Duodenal mucosa (tissue), 2 donors: ENCODE data around the gene IQSEC2.

Source experiments
- H3K27ac ChIP-seq: one replicate; pipeline ENCODE4 v1.7.0; 2013; ENCODE audit warnings: low read depth, low read length
- H3K27me3 ChIP-seq, 2 donors: one replicate each; pipeline ENCODE4 v1.7.0; 2013; ENCODE audit warnings: low read length in 2 of 2, control low read depth in 1 of 2; ENCODE audit not compliant: insufficient read depth in 2 of 2, control insufficient read depth in 1 of 2
- H3K36me3 ChIP-seq, 2 donors: one replicate each; pipeline ENCODE4 v1.7.0; 2013; ENCODE audit warnings: low read length in 2 of 2, control low read depth in 1 of 2; ENCODE audit not compliant: insufficient read depth in 2 of 2, control insufficient read depth in 1 of 2
- H3K4me1 ChIP-seq, 2 donors: one replicate each; pipeline ENCODE4 v1.7.0; 2013; ENCODE audit warnings: low read length in 2 of 2, control low read depth in 1 of 2; ENCODE audit not compliant: insufficient read depth in 2 of 2, control insufficient read depth in 1 of 2
- H3K4me3 ChIP-seq, 2 donors: one replicate each; pipeline ENCODE4 v1.7.0; 2013; ENCODE audit warnings: low read length in 2 of 2, low read depth in 1 of 2
- H3K9ac ChIP-seq, 2 donors: one replicate each; pipeline ENCODE4 v1.7.0; 2013; ENCODE audit warnings: low read length in 2 of 2, low read depth in 1 of 2
- H3K9me3 ChIP-seq, 2 donors: one replicate each; pipeline ENCODE4 v1.7.0; 2013; ENCODE audit warnings: low read length in 2 of 2, control low read depth in 1 of 2; ENCODE audit not compliant: control insufficient read depth in 1 of 2

IQSEC2 gene

DNA sequence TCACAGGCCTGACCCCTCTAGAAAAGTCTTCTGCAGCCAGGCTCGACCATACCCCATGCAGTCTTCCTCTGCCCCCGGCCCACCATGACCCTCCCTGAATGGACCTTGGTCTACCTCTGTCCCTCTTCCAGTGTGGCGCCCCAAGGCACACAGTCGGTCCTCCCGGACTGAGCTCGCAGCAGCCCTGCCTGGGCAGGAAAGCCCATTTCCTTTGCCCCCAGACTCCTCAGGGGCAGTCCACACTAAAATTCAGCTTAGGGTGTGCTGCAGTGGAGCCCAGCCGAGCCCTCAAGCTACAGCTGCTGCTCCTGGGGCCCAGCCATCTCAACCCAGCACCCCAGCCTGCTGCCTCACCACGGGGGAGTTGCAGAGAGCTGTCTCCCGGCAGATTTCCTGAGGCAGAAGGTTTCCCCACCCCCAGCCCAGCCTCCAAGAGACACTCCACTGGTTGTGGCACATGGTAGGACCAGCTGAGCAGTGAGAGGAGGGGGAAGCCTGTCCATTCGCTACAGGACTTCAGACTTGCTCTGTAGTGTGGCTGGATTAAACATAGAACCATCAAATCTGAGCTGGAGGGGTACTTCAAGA lies 37.5 kb upstream of the IQSEC2 start:
- Histone ChIP-seq H3K9ac (no peak overlapping the region), H3K27me3 (peaks cover 10 to 27% of the 10 kb centered on the region in 2 donors), H3K36me3 (no peaks in the 10 kb centered on the region), H3K9me3 (no peaks in the 10 kb centered on the region), H3K4me1 (peaks cover 0 to 5% of the 10 kb centered on the region in 2 donors), H3K4me3 (no peak overlapping the region), H3K27ac (no peak overlapping the region)

DNA sequence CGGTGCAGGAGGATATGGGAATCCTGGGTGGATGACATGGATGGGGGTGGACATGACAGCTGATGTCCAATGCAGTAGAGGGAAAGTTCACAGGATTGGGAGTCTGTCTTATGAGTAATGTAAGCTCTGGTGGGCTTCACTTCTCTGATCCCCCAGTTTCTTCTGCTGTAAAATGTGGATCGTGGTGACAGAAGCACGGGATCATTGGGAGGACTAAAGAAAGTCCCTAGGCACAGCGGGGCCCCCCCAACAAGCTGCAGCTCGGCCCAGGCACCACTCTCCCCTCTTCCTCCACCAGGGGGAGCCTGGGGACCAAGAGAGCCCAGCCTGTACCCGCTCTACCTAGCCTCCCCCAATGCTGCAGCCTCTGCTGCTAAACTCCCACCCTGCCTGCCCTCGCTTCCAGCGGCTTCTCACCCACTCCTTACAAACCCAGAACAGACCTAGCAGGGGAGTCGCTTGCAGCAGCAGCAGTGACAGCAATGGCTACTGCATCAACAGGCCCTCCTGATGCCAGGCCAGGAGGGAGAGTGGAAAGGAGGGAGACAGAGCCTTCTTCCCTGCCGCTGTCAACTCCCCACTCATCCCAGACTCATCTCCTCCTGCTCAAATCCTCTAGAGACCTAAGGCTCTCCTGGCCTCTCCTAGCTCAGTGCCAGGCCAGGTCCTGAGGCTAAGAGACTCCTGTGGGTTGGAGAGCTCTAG lies 36.1 kb upstream of the IQSEC2 start:
- no peaks in the 10 kb centered on the region for H3K9me3 ChIP-seq
- no peak overlapping the region for H3K27ac ChIP-seq
- H3K27me3 ChIP-seq = peaks cover 10 to 20% of the 10 kb centered on the region in 2 donors
- peaks cover 4 to 5% of the 10 kb centered on the region in 2 donors for H3K4me1 ChIP-seq
- H3K36me3 ChIP-seq = no peaks in the 10 kb centered on the region
- no peak overlapping the region for H3K4me3 ChIP-seq
- H3K9ac ChIP-seq = no peak overlapping the region

DNA sequence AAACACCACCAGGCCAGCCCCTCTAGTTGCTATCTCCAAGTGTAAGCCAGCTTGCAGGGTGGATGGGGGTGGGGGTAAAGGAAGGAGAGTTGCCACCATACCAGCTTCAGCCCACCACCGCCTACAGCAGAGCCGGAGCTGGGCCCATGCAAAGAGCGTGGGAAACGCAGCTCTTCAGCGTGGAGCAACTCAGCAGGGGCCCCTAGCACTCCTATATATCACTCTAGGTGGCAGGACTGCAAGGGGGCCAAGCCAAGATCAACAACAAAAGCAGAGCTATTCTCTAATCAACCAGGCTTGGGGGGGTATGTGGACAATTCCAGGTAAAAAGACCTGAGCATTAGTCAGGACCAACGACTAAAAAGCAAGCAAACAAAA lies 35.5 kb upstream of the IQSEC2 start:
- H3K4me1 ChIP-seq = peaks cover 4 to 5% of the 10 kb centered on the region in 2 donors

DNA sequence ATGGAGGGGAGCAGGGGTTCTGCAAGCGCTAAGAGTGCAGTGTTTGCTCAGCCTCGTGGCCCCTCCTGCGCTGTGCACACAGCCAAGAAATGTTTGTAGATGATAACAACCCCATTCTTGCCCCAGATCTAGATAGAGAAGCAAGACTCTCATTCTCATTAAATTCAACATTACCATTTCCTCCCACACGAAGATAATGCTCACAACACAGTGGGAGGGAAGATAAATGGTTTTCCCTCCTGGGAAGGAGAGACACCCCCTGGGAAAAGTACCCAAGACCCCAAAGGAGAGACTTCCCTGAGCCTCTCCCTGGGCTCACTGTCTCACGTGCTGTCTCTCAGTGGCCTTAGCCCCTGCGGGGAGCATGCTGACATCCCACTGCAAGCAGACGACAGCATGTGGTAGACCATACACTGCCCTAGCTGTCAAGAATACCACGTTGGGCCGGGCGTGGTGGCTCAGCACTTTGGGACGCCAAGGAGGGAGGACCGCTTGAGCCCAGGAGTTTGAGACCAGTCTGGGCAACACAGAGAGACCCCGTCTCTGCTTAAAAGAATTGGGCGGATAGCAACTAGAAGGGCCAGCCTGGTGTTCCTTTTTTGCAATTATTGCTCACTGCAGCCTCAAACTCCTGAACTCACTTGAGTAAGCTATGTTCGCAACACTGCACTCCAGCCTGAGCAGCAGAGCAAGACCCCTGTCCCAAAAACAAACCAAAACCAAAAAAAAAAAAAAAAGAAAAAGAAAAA lies 34.9 kb upstream of the IQSEC2 start:
- H3K27me3 ChIP-seq = peaks cover 6 to 12% of the 10 kb centered on the region in 2 donors
- no peaks in the 10 kb centered on the region for H3K9me3 ChIP-seq

More for the DNA sequence above, 35.5 kb upstream of the IQSEC2 start:
- H3K27ac ChIP-seq = no peak overlapping the region
- H3K36me3 ChIP-seq = no peaks in the 10 kb centered on the region
- no peaks in the 10 kb centered on the region for H3K9me3 ChIP-seq
- no peak overlapping the region for H3K4me3 ChIP-seq
- peaks cover 10 to 16% of the 10 kb centered on the region in 2 donors for H3K27me3 ChIP-seq
- no peak overlapping the region for H3K9ac ChIP-seq

DNA sequence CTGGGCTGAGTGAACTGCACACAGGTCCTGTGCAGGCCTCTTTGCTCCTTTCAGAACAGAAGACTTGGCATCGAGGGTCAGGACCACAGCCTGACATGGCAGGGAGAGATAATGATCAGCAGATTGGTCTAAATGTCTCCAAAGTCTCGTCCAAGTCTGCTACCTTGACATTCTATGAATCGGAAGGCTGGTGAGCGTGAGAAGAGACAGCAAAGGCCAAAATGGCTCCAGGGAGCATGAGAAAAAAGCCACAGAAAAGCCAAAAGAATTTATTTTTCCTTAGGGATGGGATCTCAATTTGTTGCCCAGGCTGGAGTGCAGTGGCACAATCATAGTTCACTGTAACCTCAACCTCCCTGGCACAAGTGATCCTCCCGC lies 32.3 kb upstream of the IQSEC2 start:
- no peak overlapping the region for H3K4me3 ChIP-seq
- peaks cover 2 to 4% of the 10 kb centered on the region in 2 donors for H3K4me1 ChIP-seq
- no peaks in the 10 kb centered on the region for H3K9me3 ChIP-seq
- H3K36me3 ChIP-seq = no peaks in the 10 kb centered on the region
- H3K27ac ChIP-seq = no peak overlapping the region
- no peak overlapping the region for H3K9ac ChIP-seq
- H3K27me3 ChIP-seq = peaks cover 1 to 2% of the 10 kb centered on the region in 2 donors

More for the DNA sequence above, 34.9 kb upstream of the IQSEC2 start:
- Histone ChIP-seq H3K36me3 (no peaks in the 10 kb centered on the region), H3K4me3 (no peak overlapping the region), H3K9ac (no peak overlapping the region), H3K27ac (no peak overlapping the region), H3K4me1 (peaks cover 4 to 5% of the 10 kb centered on the region in 2 donors)

DNA sequence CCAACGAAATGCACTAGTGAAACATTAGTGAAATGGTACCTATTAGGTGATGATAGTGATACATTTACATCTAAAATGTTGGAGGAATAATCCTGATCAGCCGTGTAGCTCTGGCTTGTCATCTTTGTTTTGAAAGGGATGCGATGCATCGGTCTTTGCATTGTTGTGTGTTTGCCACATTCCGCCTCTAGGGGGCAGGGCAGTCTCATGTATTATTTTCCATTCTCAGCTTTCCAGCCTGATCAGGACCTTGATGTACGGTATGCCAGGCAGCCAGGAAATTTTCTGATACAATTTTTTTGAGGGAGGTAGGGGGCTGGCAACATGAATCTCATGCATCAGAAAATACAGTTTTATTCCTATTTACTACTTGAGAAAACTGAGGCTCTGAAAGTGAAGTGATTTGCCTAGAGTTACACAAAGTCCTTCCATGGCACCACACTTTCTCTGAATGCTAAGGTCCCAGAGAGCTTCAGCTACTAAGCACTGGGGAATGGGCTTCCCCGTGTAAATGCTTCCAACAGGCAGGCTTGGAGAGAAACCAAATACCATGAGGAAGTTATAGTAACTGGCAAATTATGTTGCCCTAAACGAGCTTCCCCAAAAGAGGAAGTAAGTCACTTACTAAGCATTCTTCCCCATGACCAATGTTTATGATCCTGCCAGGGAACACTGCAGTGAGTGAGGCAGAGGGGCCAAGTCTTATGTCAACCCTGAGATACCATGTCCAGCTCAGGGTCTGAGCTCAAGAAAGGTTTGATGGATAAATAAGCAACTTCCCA lies 31.8 kb upstream of the IQSEC2 start:
- Histone ChIP-seq H3K9ac (no peak overlapping the region), H3K27me3 (no peaks in the 10 kb centered on the region), H3K4me3 (no peak overlapping the region), H3K4me1 (peaks cover 2 to 4% of the 10 kb centered on the region in 2 donors), H3K27ac (no peak overlapping the region), H3K36me3 (no peaks in the 10 kb centered on the region), H3K9me3 (no peaks in the 10 kb centered on the region)

DNA sequence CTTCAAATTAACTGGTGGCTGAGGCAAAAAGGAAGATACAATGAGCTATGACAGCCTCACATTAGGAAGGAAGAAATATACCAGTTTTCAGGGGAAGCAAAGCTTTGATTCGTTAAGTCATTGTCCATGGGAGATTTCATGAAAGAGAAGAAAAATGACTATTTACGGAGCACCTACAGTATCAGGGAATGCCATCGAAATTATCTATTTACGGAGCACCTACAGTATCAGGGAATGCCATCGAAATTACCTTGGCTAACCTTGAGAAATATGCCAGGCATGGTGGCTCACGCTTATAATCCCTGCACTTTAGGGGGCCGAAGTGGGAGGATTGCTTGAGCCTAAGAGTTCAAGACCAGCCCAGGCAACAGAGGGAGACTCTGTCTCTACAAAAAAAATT lies 28.5 kb upstream of the IQSEC2 start:
- Histone ChIP-seq H3K27ac (no peak overlapping the region), H3K27me3 (no peaks in the 10 kb centered on the region), H3K9ac (no peak overlapping the region), H3K4me1 (peaks cover 0 to 4% of the 10 kb centered on the region in 2 donors), H3K4me3 (no peak overlapping the region), H3K36me3 (no peaks in the 10 kb centered on the region), H3K9me3 (no peaks in the 10 kb centered on the region)

DNA sequence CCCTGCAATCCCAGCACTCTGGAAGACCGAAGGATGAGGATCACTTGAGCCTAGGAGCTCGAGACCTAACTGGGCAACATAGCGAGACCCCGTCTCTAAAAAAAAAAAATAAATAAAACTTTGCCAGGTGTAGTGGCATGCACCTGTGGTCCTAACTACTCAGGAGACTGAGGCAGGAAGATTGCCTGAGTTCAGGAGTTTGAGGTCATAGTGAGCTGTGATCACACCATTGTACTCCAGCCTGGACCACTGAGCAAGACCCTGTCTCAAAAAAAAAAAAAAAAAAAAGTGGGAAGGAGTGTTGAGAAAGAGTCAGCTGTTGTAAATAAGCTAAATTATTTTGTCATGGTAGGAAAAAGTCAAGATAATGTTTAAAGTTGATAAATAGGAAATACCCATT lies 27.5 kb upstream of the IQSEC2 start:
- Histone ChIP-seq H3K27ac (no peak overlapping the region), H3K4me1 (peaks cover 0 to 4% of the 10 kb centered on the region in 2 donors), H3K4me3 (no peak overlapping the region), H3K36me3 (no peaks in the 10 kb centered on the region), H3K27me3 (no peaks in the 10 kb centered on the region), H3K9me3 (no peaks in the 10 kb centered on the region), H3K9ac (no peak overlapping the region)

DNA sequence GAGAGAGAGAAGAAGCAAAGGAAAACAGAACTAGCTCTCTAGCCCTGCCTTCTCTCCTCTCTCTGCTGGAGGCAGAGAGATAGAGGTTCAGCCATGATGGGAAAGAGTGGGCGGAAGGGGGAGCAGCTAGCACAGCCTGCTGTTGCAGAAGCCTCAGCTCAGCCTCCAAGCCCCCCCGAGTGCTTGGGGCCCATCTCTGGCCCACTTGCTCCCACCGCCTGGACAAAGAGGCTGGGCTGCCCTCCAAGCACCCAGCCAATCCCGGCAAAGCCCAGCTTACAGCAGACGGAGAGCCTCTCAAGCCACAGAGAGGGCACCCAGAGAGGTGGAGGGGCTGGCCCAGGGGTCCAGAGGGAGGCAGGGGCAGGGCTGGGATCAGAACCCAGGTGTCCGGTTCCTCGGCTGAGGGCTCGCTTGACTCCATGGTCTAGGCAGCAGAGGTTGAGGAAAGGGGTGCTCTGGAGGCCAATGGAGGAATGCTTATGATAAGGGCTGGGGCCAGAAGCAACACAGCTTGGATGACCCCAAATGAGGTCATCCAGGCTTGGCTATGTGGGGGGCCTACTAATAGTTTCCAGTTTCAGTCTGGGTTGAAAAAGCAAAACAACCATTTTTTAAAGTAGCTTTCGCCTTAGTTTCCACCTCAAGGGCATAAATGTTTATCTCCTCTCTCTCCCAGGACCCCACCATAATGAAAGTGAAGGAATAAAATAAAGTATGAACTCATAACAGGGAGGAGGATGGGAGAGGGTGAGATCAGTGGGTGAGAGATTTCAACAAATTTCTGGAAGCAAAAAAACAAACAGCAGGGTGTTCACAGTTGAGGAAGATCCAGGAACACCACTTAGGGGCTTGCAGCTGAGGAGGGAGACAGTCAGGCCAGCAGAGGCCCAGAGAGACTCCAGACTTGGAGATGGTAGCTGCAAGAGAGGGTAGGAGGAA lies 24.9 kb upstream of the IQSEC2 start:
- Histone ChIP-seq H3K4me3 (no peak overlapping the region), H3K27ac (no peak overlapping the region), H3K4me1 (no peaks in the 10 kb centered on the region), H3K36me3 (no peaks in the 10 kb centered on the region), H3K9ac (no peak overlapping the region), H3K27me3 (no peaks in the 10 kb centered on the region), H3K9me3 (no peaks in the 10 kb centered on the region)
